ENCODE measurements around the gene MBNL2. TPM values are rescaled to one million over a fixed set of nuclear protein-coding genes. Genes with fewer than 3 reads are reported as not detected.
A peak's percentile ranks its signal among the peaks of the same experiment; 100 is the strongest.

Gene MBNL2
- total RNA-seq, 1 experiment from 2014 or later = 0.17 TPM

DNA sequence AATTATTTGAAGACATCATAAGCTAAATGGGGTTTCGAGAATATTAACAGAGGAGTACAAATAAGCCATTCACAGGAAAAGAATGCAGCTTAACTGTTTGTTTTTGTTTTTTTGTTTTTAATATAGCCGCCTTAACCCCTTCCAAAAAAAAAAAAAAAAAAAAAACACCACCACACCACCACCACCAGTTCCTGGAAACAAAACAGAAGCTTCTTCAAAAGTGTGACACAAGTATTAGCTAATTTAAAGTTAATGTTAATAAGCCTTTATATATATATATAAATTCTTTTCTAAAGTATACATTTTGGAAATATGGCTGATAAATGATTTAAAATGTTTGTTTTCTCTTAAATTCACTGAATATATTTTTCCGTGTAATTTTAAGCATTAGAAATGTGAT, 213.2 kb downstream of the MBNL2 start:
- Histone ChIP-seq H3K27me3 (ENCODE audit: insufficient read depth, low read length) (no peaks in the 10 kb centered on the region), H3T11ph (ENCODE audit: low read length) (no peak overlapping the region), H3K23me2 (ENCODE audit: insufficient read length, low read depth, low read length, poor library complexity, severe bottlenecking) (peaks cover 10% of the 10 kb centered on the region), H3K4ac (ENCODE audit: low read depth, low read length) (no peak overlapping the region), H2BK20ac (ENCODE audit: low read depth, low read length, poor library complexity, severe bottlenecking) (no peak overlapping the region), H3K23ac (ENCODE audit: insufficient read length, low read depth, low read length) (no peak overlapping the region), H3K79me2 (ENCODE audit: insufficient read depth, low read length) (peaks cover 5% of the 10 kb centered on the region; the same call in 1 of the 2 replicates), H2BK12ac (ENCODE audit: insufficient read length, low read depth, low read length) (no peak overlapping the region), H2AFZ (ENCODE audit: low read length) (no peak overlapping the region), H3K4me1 (ENCODE audit: insufficient read depth, low read length) (peaks cover 3% of the 10 kb centered on the region; the same call in 1 of the 2 replicates), H3K56ac (ENCODE audit: insufficient read length, low read depth, low read length) (no peak overlapping the region), H2BK5ac (ENCODE audit: insufficient read length, low read length) (no peak overlapping the region), H3K79me1 (ENCODE audit: insufficient read depth, low read depth, low read length, poor library complexity, severe bottlenecking) (no peaks in the 10 kb centered on the region), H2BK15ac (ENCODE audit: low read depth, low read length) (no peak overlapping the region), H3K18ac (ENCODE audit: insufficient read length, low read depth, low read length) (no peak overlapping the region), H4K20me1 (ENCODE audit: control insufficient read depth, insufficient read depth, insufficient read length) (no peaks in the 10 kb centered on the region), H3K14ac (ENCODE audit: insufficient read depth, low read length) (no peak overlapping the region), H2AK5ac (ENCODE audit: insufficient read length, low read length) (no peak overlapping the region), H3K9me3 (ENCODE audit: control insufficient read depth, low read depth, low read length) (no peaks in the 10 kb centered on the region), H4K8ac (replicated peaks; ENCODE audit: insufficient read length, low read depth, low read length) (no peak overlapping the region), H3K9ac (ENCODE audit: extremely low read depth, insufficient read length, low read length) (peak overlapping the region; percentile 95), H4K91ac (ENCODE audit: insufficient read length, low read depth, low read length) (no peak overlapping the region), H3K4me2 (ENCODE audit: insufficient read depth, insufficient read length, low read length) (peak overlapping the region; percentile 97), H2BK120ac (ENCODE audit: low read depth, low read length, poor library complexity, severe bottlenecking) (no peak overlapping the region), H3K27ac (ENCODE audit: insufficient read length, low read depth, low read length) (no peak overlapping the region), H4K5ac (ENCODE audit: insufficient read length, low read depth, low read length) (no peak overlapping the region)
- no peak overlapping the region for H3K27ac Mint-ChIP-seq
- H3K4me1 Mint-ChIP-seq = peaks cover 25% of the 10 kb centered on the region in 2 experiments
- H3K36me3 Mint-ChIP-seq (ENCODE audit: insufficient read depth in 1 of 3, low read depth in 3 of 3) = peaks cover 2 to 7% (median 4%) of the 10 kb centered on the region in 3 experiments; a peak in 5 of 7 replicates
- DNase-seq = no peak
- no peaks in the 10 kb centered on the region; a peak in 1 of 5 replicates for H3K9me3 Mint-ChIP-seq
- H3K4me3 Mint-ChIP-seq = peak overlapping the region; percentile 88 to 99
- TF ChIP-seq, protein P1, sequence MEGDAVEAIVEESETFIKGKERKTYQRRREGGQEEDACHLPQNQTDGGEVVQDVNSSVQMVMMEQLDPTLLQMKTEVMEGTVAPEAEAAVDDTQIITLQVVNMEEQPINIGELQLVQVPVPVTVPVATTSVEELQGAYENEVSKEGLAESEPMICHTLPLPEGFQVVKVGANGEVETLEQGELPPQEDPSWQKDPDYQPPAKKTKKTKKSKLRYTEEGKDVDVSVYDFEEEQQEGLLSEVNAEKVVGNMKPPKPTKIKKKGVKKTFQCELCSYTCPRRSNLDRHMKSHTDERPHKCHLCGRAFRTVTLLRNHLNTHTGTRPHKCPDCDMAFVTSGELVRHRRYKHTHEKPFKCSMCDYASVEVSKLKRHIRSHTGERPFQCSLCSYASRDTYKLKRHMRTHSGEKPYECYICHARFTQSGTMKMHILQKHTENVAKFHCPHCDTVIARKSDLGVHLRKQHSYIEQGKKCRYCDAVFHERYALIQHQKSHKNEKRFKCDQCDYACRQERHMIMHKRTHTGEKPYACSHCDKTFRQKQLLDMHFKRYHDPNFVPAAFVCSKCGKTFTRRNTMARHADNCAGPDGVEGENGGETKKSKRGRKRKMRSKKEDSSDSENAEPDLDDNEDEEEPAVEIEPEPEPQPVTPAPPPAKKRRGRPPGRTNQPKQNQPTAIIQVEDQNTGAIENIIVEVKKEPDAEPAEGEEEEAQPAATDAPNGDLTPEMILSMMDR (conservative IDR thresholded peaks at IDR 0.05) = no peak
- H3K27me3 Mint-ChIP-seq (ENCODE audit: low read depth) = no peaks in the 10 kb centered on the region
- WGBS (ENCODE audit: extremely low coverage, insufficient read length, low lambda C conversion rate) = no CpG with 5 or more reads among the region's 3 CpGs

Measured in H9 (cell line).